Thoracic aorta (tissue), 2 donors: ENCODE results near the gene TMPRSS11F. TPM values are rescaled to one million over a fixed set of nuclear protein-coding genes. Genes with fewer than 3 reads are reported as not detected.

Source experiments
- ATAC-seq: fragments of 150-250 bp; one replicate; pipeline ENCODE4 v1.8.0; 2017; ENCODE audit warnings: low read depth; ENCODE audit not compliant: insufficient number of reproducible peaks, low FRiP score
- DNase-seq: peaks from one replicate; pipeline ENCODE4 v3.0.0-alpha.2; 2020; ENCODE audit warnings: low spot score
- H3K27ac ChIP-seq, 2 donors: fragments of 200-600 bp; sonication (generic); 1 replicate in 1 of 2; 2 replicates in 1 of 2; pipeline ENCODE4 v1.5.1; 2016; ENCODE audit warnings: mild to moderate bottlenecking in 2 of 2, moderate library complexity in 2 of 2
- H3K27me3 ChIP-seq: fragments of 200-600 bp; sonication (generic); replicated peaks from 2 replicates; pipeline ENCODE4 v1.6.0; 2016; ENCODE audit warnings: mild to moderate bottlenecking; ENCODE audit not compliant: insufficient read depth
- H3K36me3 ChIP-seq: fragments of 200-600 bp; sonication (generic); one replicate; pipeline ENCODE4 v1.5.1; 2016
- H3K4me1 ChIP-seq, 2 donors: fragments of 200-600 bp; sonication (generic); 1 replicate in 1 of 2; 2 replicates in 1 of 2; pipeline versions ENCODE4 v1.5.1 to v1.6.0; 2016; ENCODE audit warnings: low read depth in 2 of 2, mild to moderate bottlenecking in 1 of 2; ENCODE audit not compliant: control insufficient read depth in 1 of 2
- H3K4me3 ChIP-seq: fragments of 200-600 bp; sonication (generic); 2 replicates; pipeline ENCODE4 v1.5.1; 2016; ENCODE audit warnings: mild to moderate bottlenecking
- H3K9me3 ChIP-seq: fragments of 200-600 bp; sonication (generic); 2 replicates; pipeline ENCODE4 v1.5.1; 2016
- CTCF ChIP-seq: fragments of 200-600 bp; sonication (generic); IDR thresholded peaks from one replicate; pipeline ENCODE4 v1.5.1; 2019; ENCODE audit warnings: antibody characterized with exemption
- total RNA-seq, 2 donors: library from RNA; depleted of rRNA; stranded (reverse); fragments of >200 nt; gene quantifications; one replicate each; pipeline versions ENCODE4 v1.1.0 to v1.2.3, GENCODE V29; 2016

TMPRSS11F gene
- total RNA-seq, 2 donors from 2014 or later = 0.28 TPM; not detected in 1

GRCh38 chr4:68074397-68074796 lies 55.3 kb downstream of the TMPRSS11F start:
- Histone ChIP-seq H3K36me3 (no peaks in the 10 kb centered on the region), H3K4me3 (no peak overlapping the region), H3K9me3 (no peaks in the 10 kb centered on the region), H3K27ac (no peak overlapping the region), H3K27me3 (no peaks in the 10 kb centered on the region), H3K4me1 (no peaks in the 10 kb centered on the region)
- TF ChIP-seq CTCF = no peak
- ATAC-seq (no peak), DNase-seq (no peak)

DNA sequence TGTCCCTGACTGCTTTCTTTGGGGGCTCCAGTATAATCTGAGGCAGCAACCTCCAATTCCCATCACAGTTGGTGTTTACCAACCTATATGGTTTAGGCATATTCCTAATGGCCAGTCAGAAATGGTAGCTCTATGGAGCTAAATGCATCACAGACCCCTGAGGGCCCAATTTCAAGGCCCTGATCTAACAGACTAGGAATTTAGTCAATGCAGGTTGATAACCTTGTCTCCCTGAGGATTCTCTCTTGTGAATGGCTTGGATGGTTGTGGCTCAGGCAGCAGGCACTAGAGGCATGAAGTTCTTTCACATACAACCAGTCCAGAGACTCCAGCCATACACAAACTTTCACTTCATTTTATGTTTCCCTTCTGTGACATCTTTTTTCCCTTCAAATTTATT lies 59.4 kb downstream of the TMPRSS11F start:
- ATAC-seq = no peak

DNA sequence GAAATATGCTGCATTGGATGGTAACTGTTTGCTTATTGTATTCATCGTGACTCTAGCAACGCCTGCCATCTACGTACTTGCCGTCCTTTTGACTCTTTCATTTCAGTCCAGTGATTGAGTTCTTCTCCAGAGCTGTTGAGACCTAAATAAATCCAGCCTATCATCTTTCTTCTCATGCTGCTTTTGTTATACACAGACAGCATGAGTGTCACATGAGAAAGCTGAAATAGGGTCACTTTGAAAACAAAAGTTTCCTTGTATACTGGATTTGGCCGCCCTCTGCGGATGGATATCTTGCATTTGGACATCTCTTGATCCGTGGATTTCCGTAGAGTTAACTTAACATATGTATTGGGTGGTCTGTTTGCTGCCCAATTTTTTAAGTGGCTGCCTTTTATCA lies 67.2 kb downstream of the TMPRSS11F start:
- no peaks in the 10 kb centered on the region for H3K36me3 ChIP-seq
- no peak for TF ChIP-seq CTCF
- H3K4me1 ChIP-seq = no peaks in the 10 kb centered on the region
- ATAC-seq = no peak
- H3K27ac ChIP-seq = no peak overlapping the region
- no peaks in the 10 kb centered on the region for H3K27me3 ChIP-seq
- no peaks in the 10 kb centered on the region for H3K9me3 ChIP-seq
- no peak overlapping the region for H3K4me3 ChIP-seq
- no peak for DNase-seq

More for the DNA sequence above, 59.4 kb downstream of the TMPRSS11F start:
- TF ChIP-seq CTCF = no peak
- no peaks in the 10 kb centered on the region for H3K4me1 ChIP-seq
- H3K27ac ChIP-seq = no peak overlapping the region
- H3K36me3 ChIP-seq = no peaks in the 10 kb centered on the region
- no peak overlapping the region for H3K4me3 ChIP-seq
- no peak for DNase-seq
- H3K9me3 ChIP-seq = no peaks in the 10 kb centered on the region
- H3K27me3 ChIP-seq = no peaks in the 10 kb centered on the region

GRCh38 chr4:68038272-68038671 lies 91.4 kb downstream of the TMPRSS11F start:
- no peaks in the 10 kb centered on the region for H3K36me3 ChIP-seq
- no peaks in the 10 kb centered on the region for H3K9me3 ChIP-seq
- no peak overlapping the region for H3K4me3 ChIP-seq
- no peak for TF ChIP-seq CTCF
- H3K27me3 ChIP-seq = no peaks in the 10 kb centered on the region
- no peak for ATAC-seq
- H3K4me1 ChIP-seq = no peaks in the 10 kb centered on the region
- H3K27ac ChIP-seq = no peak overlapping the region
- DNase-seq = no peak

DNA sequence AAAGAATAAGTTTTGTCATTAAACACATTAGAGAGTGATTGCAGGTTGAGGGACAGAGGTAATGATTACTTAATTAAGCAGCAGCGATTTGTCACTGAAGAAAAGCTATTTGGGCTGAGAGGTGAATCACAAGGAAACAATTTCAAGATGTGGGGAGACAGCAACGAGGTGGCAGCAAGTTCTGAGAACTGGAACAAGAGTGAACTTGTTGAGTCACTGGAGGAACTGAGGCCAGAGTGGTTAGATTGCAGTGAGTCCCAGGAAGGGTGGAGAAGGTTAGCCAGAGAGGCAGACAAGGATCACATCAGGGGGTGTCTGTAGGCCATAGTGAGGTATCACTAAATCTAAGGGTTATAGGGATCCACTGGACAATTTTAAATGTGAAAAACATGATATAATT lies 108.5 kb downstream of the TMPRSS11F start:
- H3K27ac ChIP-seq = no peak overlapping the region
- no peak for ATAC-seq
- no peaks in the 10 kb centered on the region for H3K27me3 ChIP-seq
- no peak overlapping the region for H3K4me3 ChIP-seq
- H3K4me1 ChIP-seq = no peaks in the 10 kb centered on the region
- no peak for TF ChIP-seq CTCF
- no peaks in the 10 kb centered on the region for H3K36me3 ChIP-seq
- no peaks in the 10 kb centered on the region for H3K9me3 ChIP-seq
- no peak for DNase-seq
